ENCODE data around the gene PRSS48. TPM values are rescaled to one million over a fixed set of nuclear protein-coding genes. Genes with fewer than 3 reads are reported as not detected.

PRSS48 gene
- not detected in 2 replicates for total RNA-seq

DNA sequence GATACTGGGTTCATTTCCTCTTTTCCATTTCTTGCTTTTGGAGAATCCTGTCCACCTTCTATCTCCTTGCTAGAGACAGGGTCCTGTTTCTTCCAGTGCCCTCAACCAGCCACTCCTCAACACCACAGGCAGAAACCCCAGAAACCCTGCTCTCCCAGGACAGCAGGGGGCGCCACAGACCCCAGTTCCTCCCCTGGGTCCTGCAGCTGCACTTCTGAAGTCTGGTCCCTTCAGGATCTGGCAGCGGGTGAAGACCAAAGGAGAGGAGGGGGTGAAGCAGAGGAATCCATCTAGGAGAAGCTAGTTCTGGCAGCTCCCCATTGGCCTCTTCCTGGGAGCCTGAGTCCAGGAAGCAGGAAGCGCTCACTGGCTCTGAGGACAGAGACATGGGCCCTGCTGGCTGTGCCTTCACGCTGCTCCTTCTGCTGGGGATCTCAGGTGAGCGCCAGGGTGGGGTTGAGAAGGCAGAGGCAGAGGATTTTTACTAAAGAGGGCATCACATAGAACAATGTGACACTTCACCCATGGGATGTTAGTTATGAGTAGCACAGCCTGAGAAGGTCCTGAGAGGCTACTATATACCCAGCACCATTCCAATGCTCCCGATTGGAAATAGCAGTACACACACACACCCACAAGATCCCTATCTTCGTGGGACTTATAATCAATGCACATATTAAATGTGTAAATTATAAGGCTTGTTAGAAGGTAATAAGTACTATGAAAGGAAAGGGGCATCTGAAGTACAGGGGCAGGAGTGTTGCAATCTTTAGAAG, at the start of gene PRSS48:
Gene PRSS48, plus strand, starts transcription at position 375 of the 776 bp plus-strand sequence. Its CDS starts 12 bp downstream, at position 387.

DNA sequence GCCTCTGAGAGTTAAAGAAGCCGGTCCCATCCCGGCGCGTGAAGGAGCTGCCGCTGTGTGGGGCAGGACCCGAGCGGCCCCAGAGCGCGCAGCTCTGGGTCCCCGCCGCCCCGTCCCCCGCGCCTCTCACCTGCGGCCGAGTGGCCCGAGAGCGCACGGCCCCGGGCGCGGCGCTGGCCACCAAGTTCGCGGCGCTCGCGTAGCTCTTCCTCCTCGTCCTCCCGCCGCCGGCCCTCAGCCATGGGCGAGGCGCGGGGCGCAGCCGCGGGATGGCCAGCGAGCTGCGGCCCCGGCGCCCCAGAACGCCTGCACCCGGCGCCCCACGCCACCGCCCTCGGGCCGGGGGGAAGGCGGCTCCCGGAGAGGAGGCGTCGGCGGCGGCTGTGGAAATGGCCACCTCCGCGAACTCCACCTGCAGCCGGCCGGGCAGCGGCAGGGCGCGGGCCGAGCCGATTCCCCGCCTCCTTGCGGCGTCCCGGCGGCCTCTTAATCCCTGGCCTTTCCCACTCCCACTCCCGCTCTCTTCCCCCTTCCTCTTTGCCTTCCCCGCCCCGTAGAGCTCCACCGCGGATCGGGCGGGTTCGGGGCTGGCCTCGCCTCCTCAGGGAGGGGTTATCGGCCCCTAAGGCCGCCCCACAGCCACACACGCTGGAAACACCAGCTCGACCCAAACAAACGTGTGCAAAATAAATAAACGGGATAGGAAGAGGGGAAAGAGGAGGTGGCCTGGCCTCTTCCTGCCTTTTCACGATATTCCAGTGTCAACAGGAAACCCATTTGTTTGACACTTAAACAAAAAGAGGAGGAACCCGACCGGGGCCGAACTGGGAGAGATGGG, 48.4 kb downstream of the PRSS48 start, which contains the start of gene SH3D19:
Gene SH3D19, minus strand, starts transcription at position 495 of the 838 bp plus-strand sequence. Its CDS starts 253 bp downstream, at position 242.

Other genes starting within 250 kb of the PRSS48 start
- 3,398 and 5,308 TPM in 2 replicates for gene RPS3A, start 177.5 kb upstream of the PRSS48 start, total RNA-seq
- 8.4 and 26.0 TPM in 2 replicates for gene SH3D19, start 48.4 kb downstream of the PRSS48 start, total RNA-seq
- gene FHIP1A, start 132.0 kb downstream of the PRSS48 start, total RNA-seq, result 25.2 and 44.8 TPM in 2 replicates